ENCODE results near the gene CACNB4.
"Not testable (repeated sequence)": the region's sequence is repeated elsewhere in the genome, so short reads cannot be mapped to it uniquely, and the experiment has no call there.

The CACNB4 gene

GRCh38 chr2:151973013-151973900 lies 125.6 kb downstream of the CACNB4 start:
- DNase-seq = no peak

DNA sequence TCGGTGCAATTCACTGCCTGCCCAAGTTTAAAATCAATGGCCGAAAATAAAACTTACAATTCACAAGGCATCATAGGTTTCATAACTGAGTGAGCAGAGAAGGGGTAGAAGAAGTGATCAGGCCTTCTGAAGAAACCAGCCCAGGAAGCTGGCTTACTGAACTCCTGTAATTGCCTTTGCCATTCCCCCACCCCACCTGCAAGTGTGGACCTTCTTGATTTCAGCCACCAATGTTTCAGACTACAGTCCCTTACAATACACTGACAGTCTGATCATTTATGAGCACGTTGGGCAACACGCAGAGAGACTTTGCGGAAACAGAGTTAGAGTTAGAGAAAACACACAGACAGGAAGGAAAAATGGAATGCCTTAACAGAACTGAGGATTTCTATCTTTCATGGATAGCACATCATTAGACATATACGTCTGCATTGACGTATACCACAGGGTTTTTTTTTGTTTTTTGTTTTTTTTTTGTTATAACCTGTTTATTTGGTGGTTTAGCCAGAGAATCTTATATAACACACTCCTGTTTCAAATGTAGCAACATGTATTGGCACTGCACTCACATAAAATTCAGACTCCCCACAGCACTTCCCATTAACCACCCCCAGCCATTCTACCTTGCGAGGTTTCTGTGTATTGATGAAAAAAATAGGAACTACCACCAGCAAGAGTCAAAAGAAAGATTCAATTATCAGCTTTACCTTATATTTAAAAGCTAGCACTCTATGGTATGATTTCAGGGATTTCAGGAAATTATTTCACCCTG lies 126.4 kb downstream of the CACNB4 start:
- no peak for DNase-seq

GRCh38 chr2:151971301-151972051 lies 127.4 kb downstream of the CACNB4 start:
- no peak for DNase-seq

- no peak for DNase-seq
Measured at GRCh38 chr2:151968770-151969470, 129.9 kb downstream of the CACNB4 start.

- no peak for DNase-seq
Measured at GRCh38 chr2:151967829-151968722, 130.8 kb downstream of the CACNB4 start.

GRCh38 chr2:151965884-151966283 lies 133.0 kb downstream of the CACNB4 start:
- DNase-seq = no peak

- no peak for DNase-seq
Measured at GRCh38 chr2:151961558-151961957, 137.3 kb downstream of the CACNB4 start.

DNA sequence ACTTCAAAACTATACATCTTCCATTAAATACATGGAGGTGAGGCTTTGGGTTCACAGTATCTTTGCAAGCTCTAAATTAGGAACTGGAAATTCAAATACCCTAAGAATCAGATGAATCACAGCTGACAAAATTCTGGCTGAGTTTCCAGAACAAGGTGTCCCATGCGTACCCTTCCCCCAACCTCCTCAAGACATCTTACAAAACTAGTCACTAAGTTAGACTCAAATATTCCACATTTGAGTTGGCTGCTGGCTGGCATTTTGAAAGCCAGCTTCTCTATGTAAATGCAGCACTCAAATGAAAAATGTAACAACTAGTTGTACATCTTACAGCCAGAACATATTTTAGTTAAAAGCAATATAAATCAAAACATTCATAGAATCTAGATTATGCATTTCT lies 139.6 kb downstream of the CACNB4 start:
- no peak for DNase-seq

DNA sequence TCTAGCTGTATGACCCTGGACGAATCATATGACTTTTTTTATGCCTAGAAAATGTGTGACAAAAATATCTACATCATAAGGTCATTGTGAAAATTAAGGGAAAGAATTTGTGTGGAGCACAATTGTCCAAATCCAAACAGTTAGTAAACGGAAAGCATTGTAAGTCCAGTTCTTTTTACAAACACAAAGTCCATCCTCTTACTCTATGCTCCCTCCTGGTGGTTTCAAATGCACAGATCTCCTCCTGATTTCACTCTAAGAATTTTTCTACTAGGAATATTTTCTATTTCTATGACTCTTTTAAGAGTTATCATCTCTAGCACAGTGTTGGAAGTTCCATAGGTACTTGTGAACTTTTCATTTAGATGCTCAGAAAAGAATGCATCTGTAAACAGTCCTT lies 145.4 kb downstream of the CACNB4 start:
- no peak for DNase-seq

DNA sequence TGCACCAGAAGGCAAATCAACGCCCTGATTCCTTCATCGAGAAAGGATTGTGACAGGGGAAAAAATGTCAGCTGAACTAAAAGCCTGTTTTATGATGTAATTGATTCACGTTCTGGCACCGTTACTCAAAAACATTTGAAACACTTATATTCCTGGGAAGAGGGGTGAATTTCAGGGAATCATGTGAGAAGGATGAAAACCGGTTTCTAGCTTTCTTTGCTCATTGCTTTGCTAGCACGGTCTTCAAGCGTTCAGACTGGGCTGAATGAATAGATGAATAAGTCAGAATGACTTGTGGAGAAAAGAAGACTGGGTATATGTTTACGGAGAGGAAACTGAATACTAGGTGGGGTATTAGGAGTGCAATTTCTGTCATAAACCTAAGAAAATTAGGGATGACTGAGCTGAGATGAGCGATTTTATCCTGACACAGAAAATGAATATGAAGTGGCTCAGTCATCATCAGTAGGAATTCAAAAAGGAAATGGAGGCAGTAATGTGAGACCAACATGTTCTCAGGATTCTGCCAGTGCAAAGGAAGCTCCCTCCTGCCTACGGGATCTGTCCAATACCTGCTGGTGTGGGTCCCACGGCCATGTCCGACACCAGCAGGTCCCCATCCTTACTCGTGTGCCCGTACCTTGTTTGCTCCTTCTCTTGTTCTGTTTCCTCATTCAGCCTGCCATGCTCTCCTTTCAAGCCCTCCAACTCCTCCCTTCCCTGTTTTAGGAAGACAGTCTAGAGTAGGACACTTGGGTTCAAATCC lies 146.0 kb downstream of the CACNB4 start:
- no peak for DNase-seq

DNA sequence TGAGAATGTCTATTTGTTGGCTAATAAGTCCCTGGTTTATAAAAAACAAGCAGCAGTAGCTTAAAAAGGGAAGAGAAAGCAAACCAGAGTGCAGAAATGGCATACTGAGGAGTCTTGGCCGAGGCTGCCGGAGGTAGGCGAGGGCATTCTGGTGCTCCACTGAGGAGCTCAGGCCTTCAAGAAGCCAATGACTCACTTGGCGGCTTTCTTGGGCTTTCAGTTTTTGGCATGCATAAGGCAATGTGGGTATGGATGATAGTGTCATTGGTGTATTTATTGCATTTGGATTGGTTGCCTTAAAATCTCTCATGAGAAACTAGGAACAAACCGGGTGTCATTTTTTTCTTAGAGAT lies 151.1 kb downstream of the CACNB4 start:
- peak; percentile 5 for DNase-seq

GRCh38 chr2:151946899-151947812 lies 151.7 kb downstream of the CACNB4 start:
- peak; percentile 7 for DNase-seq

GRCh38 chr2:151946250-151946884 lies 152.5 kb downstream of the CACNB4 start:
- no peak for DNase-seq

GRCh38 chr2:151945602-151946001 lies 153.2 kb downstream of the CACNB4 start:
- DNase-seq = no peak

- DNase-seq = no peak
Measured at GRCh38 chr2:151945186-151945585, 153.7 kb downstream of the CACNB4 start.

GRCh38 chr2:151943461-151943860 lies 155.4 kb downstream of the CACNB4 start:
- DNase-seq = no peak

DNA sequence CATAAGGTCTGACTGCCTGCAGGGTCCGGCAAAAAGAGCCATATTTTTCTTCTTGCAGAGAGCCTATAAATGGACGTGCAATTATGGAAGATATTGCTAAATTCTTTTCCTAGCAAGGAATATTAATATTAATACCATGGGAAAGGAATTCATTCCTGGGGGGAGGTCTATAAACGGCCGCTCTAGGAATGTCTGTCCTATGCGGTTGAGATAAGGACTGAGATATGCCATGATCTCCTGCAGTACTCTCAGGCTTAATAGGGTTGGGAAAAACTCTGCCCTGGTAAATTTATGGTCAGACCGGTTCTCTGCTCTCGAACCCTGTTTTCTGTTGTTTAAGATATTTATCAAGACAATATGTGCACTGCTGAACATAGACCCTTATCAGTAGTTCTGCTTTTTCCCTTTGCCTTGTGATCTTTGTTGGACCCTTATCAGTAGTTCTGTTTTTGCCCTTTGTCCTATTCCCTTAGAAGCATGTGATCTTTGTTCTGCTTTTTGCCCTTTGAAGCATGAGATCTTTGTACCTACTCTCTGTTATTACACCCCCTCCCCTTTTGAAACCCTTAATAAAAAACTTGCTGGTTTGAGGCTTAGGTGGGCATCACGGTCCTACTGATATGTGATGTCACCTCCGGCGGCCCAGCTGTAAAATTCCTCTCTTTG lies 156.2 kb downstream of the CACNB4 start:
- DNase-seq = not testable (repeated sequence)

- no peak for DNase-seq
Measured at GRCh38 chr2:151937966-151938365, 160.9 kb downstream of the CACNB4 start.

DNA sequence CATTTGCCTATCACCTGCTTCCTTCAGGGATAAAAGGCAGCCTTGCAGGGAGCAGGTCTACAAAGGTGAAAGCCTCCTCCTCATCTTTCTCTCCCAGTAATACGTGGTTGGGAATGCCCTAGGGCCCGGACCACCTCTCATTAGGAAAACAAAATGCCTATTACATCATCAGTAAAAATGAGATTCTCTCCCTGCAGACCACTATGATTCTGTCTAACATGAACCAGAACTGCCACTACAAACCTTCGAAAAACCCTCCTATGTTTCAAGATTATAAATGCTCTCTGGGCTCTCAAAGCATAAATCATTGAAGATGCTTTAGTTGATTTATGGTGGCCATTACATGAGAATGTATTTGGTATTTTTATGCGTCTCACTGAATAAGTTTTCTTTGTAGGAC lies 162.2 kb downstream of the CACNB4 start:
- no peak for DNase-seq
